Colonic mucosa (tissue), 4 donors: ENCODE results near the gene RPN1. TPM values are rescaled to one million over a fixed set of nuclear protein-coding genes. Genes with fewer than 3 reads are reported as not detected.

Experiments used
- DNase-seq: peaks from one replicate; pipeline ENCODE4 v3.0.0-alpha.2; 2020
- H3K27ac ChIP-seq: fragments of 200-600 bp; one replicate; pipeline ENCODE4 v1.8.0; 2021
- H3K27me3 ChIP-seq: fragments of 200-600 bp; one replicate; pipeline ENCODE4 v1.8.0; 2021
- H3K36me3 ChIP-seq: fragments of 200-600 bp; one replicate; pipeline ENCODE4 v1.8.0; 2021
- H3K4me1 ChIP-seq: fragments of 200-600 bp; one replicate; pipeline ENCODE4 v1.8.0; 2021; ENCODE audit warnings: mild to moderate bottlenecking
- H3K4me3 ChIP-seq: fragments of 200-600 bp; one replicate; pipeline ENCODE4 v1.8.0; 2021
- H3K9ac ChIP-seq, 2 donors: one replicate each; pipeline ENCODE4 v1.7.0; 2013; ENCODE audit warnings: control low read depth in 2 of 2, low read depth in 2 of 2, low read length in 2 of 2
- H3K9me3 ChIP-seq: fragments of 200-600 bp; one replicate; pipeline ENCODE4 v1.8.0; 2021
- CTCF ChIP-seq: fragments of 200-600 bp; IDR thresholded peaks from one replicate; pipeline ENCODE4 v1.8.0; 2022; ENCODE audit warnings: antibody characterized with exemption, mild to moderate bottlenecking
- intact Hi-C: fragments of 100-400 bp; cut with DNase I; formaldehyde crosslinking; loops from one replicate; pipeline ENCODE4 v1.14.1; 2022
- total RNA-seq, 2 donors: library from RNA; stranded (reverse); fragmentation: NEBNext Ultra II Directional in 1 of 2; extraction: Animal tissue kit (Norgen Biotek cat#: 25700) in 1 of 2; gene quantifications; one replicate each; pipeline ENCODE4 v1.2.1, GENCODE V29; 2021
- donor health status: healthy.
- donor health status: DM: no; HTN: no; CAD: no.
- donor health status: DM: no; HTN: no; CAD: no.

The RPN1 gene
- 100 to 1,000 TPM; 188 to 314 TPM for total RNA-seq

- H3K9ac ChIP-seq = peak within 1 kb of the TSS; percentile 72 to 99
- H3K4me3 ChIP-seq = peak within 1 kb of the TSS; percentile 93
- H3K4me1 ChIP-seq = no peaks in the 10 kb centered on the region
- TF ChIP-seq CTCF = no peak
- H3K36me3 ChIP-seq = no peaks in the 10 kb centered on the region
- intact Hi-C loops = no loop called here
- no peaks in the 10 kb centered on the region for H3K27me3 ChIP-seq
- peak within 1 kb of the TSS; percentile 93 for H3K27ac ChIP-seq
- H3K9me3 ChIP-seq = no peaks in the 10 kb centered on the region
- peak; percentile 95 for DNase-seq
These were observed at the start of gene RPN1 for GRCh38 chr3:128650096-128651050. Gene RPN1, minus strand, starts transcription at chr3:128650818. Its CDS starts 18 bp downstream, at chr3:128650800.

- Histone ChIP-seq H3K9ac (peak overlapping the region; percentile 63 to 73), H3K36me3 (no peaks in the 10 kb centered on the region), H3K27ac (peak overlapping the region; percentile 34), H3K4me3 (peak overlapping the region; percentile 44), H3K9me3 (no peaks in the 10 kb centered on the region), H3K27me3 (no peaks in the 10 kb centered on the region), H3K4me1 (no peaks in the 10 kb centered on the region)
- no peak for TF ChIP-seq CTCF
- intact Hi-C loops = no loop called here
- peak; percentile 35 for DNase-seq
These were observed 47.8 kb upstream of the RPN1 start for GRCh38 chr3:128698211-128699047.

- TF ChIP-seq CTCF = no peak
- Histone ChIP-seq H3K9ac (no peak overlapping the region), H3K27me3 (no peaks in the 10 kb centered on the region), H3K36me3 (no peaks in the 10 kb centered on the region), H3K9me3 (no peaks in the 10 kb centered on the region), H3K4me1 (no peaks in the 10 kb centered on the region), H3K4me3 (no peak overlapping the region), H3K27ac (no peak overlapping the region)
- DNase-seq = no peak
- intact Hi-C loops = no loop called here
These were observed 46.7 kb upstream of the RPN1 start for GRCh38 chr3:128697341-128697740.

GRCh38 chr3:128693696-128694095, 43.1 kb upstream of the RPN1 start:
- DNase-seq = no peak
- H3K4me1 ChIP-seq = no peaks in the 10 kb centered on the region
- no peaks in the 10 kb centered on the region for H3K9me3 ChIP-seq
- intact Hi-C loops = no loop called here
- no peak for TF ChIP-seq CTCF
- H3K4me3 ChIP-seq = no peak overlapping the region
- no peaks in the 10 kb centered on the region for H3K27me3 ChIP-seq
- no peak overlapping the region for H3K27ac ChIP-seq
- no peak overlapping the region for H3K9ac ChIP-seq
- no peaks in the 10 kb centered on the region for H3K36me3 ChIP-seq

GRCh38 chr3:128689060-128689459, 38.4 kb upstream of the RPN1 start:
- intact Hi-C loops = no loop called here
- no peak for DNase-seq
- Histone ChIP-seq H3K4me1 (no peaks in the 10 kb centered on the region), H3K9me3 (no peaks in the 10 kb centered on the region), H3K4me3 (no peak overlapping the region), H3K27ac (no peak overlapping the region), H3K36me3 (no peaks in the 10 kb centered on the region), H3K9ac (no peak overlapping the region), H3K27me3 (no peaks in the 10 kb centered on the region)
- TF ChIP-seq CTCF = no peak
